Fibroblast of lung (primary cell): Measurements from ENCODE around the gene EIF4B.

ENCODE experiments used
- EZH2 ChIP-seq: IDR thresholded peaks from 2 replicates; pipeline ENCODE4 v1.5.1; 2012; ENCODE audit warnings: low read length, control low read depth, mild to moderate bottlenecking; ENCODE audit errors: missing control alignments
- TF ChIP-seq, protein P1 (sequence below), 2 donors: IDR thresholded peaks in 1 of 2; conservative IDR thresholded peaks in 1 of 2; 1 replicate in 1 of 2; 2 replicates in 1 of 2; pipeline ENCODE4 v1.5.1; 2011 to 2012; ENCODE audit warnings: low read length in 2 of 2, control low read depth in 1 of 2, inconsistent platforms in 1 of 2, low read depth in 1 of 2, mild to moderate bottlenecking in 1 of 2

DNA sequence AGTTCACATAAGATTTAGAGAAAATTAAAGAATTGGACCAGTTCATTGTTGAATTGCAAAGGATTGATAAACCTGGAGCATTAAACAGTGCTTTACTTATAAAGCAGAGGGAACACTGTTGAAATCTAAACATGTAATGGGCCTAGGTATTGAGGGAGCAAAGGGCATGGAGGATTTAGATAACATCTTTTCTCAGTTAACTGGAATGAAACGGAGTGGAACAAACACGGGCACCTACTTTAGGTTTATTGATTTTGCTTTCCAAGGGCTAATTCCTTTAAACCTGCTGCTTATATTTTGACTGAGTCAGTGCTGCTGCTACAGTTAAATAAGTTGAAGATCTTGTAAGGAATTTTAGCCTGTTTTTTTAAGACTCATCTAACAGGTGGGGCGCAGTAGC, 5.6 kb downstream of the EIF4B start:
- TF ChIP-seq, protein P1, sequence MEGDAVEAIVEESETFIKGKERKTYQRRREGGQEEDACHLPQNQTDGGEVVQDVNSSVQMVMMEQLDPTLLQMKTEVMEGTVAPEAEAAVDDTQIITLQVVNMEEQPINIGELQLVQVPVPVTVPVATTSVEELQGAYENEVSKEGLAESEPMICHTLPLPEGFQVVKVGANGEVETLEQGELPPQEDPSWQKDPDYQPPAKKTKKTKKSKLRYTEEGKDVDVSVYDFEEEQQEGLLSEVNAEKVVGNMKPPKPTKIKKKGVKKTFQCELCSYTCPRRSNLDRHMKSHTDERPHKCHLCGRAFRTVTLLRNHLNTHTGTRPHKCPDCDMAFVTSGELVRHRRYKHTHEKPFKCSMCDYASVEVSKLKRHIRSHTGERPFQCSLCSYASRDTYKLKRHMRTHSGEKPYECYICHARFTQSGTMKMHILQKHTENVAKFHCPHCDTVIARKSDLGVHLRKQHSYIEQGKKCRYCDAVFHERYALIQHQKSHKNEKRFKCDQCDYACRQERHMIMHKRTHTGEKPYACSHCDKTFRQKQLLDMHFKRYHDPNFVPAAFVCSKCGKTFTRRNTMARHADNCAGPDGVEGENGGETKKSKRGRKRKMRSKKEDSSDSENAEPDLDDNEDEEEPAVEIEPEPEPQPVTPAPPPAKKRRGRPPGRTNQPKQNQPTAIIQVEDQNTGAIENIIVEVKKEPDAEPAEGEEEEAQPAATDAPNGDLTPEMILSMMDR (conservative IDR thresholded peaks at IDR 0.05 in 1 of 2, IDR thresholded peaks at IDR 0.05 in 1 of 2; ENCODE audit: low read depth in 1 of 2, low read length in 2 of 2): no peak
- no peak for TF ChIP-seq EZH2
